ENCODE data around the gene CTBP1.

GRCh38 chr4:1266881-1267763, 18.2 kb upstream of the CTBP1 start:
- no peak for TF ChIP-seq POLR2AphosphoS5 (IDR thresholded peaks at IDR 0.05; ENCODE audit: low read depth, low read length)
- no peak for TF ChIP-seq KDM1A (IDR thresholded peaks at IDR 0.05; ENCODE audit: borderline replicate concordance, low read length)
- no peak for TF ChIP-seq CTCF (IDR thresholded peaks at IDR 0.05; ENCODE audit: control extremely low read depth in 1 of 3, insufficient read depth in 1 of 3, low read depth in 1 of 3, low read length in 3 of 3)
